GM12878 (cell line): ENCODE measurements around the gene CLCNKB.

Source experiments
- BMI1 ChIP-seq: fragments of 450-650 bp; IDR thresholded peaks from 2 replicates; pipeline ENCODE4 v1.6.1; 2016; ENCODE audit warnings: mild to moderate bottlenecking, moderate library complexity, borderline replicate concordance
- HDAC2 ChIP-seq: fragments of 200-600 bp; sonication (generic); IDR thresholded peaks from 2 replicates; pipeline ENCODE4 v1.6.1; 2017
- JUNB ChIP-seq: IDR thresholded peaks from 2 replicates; pipeline ENCODE4 v1.6.1; 2016; ENCODE audit warnings: antibody characterized with exemption, mild to moderate bottlenecking
- JUND ChIP-seq: IDR thresholded peaks from 2 replicates; pipeline ENCODE4 v1.6.1; 2012; ENCODE audit warnings: low read depth, mild to moderate bottlenecking, low read length, improper control_type of control experiment, moderate library complexity
- NFIC ChIP-seq: IDR thresholded peaks from 2 replicates; pipeline ENCODE4 v1.6.1; 2012; ENCODE audit warnings: low read depth, mild to moderate bottlenecking, inconsistent platforms, low read length, moderate library complexity
- NFYA ChIP-seq: IDR thresholded peaks from 2 replicates; pipeline ENCODE4 v1.6.1; 2011; ENCODE audit warnings: low read depth, mild to moderate bottlenecking, low read length, improper control_type of control experiment, borderline replicate concordance
- RAD21 ChIP-seq: IDR thresholded peaks from 2 replicates; pipeline ENCODE4 v1.6.1; 2011; ENCODE audit warnings: mild to moderate bottlenecking, low read depth, low read length, moderate library complexity; ENCODE audit not compliant: insufficient read depth
- TF ChIP-seq, protein P1 (sequence below): IDR thresholded peaks from 2 replicates; pipeline ENCODE4 v1.6.1; 2012; ENCODE audit warnings: mild to moderate bottlenecking, low read depth, low read length
- TF ChIP-seq, protein P2 (sequence below), 3 experiments: IDR thresholded peaks in 2 of 3; conservative IDR thresholded peaks in 1 of 3; 2 replicates each; pipeline ENCODE4 v1.5.1; 2011; ENCODE audit warnings: low read depth in 3 of 3, low read length in 3 of 3, mild to moderate bottlenecking in 3 of 3, control low read depth in 2 of 3, moderate library complexity in 2 of 3, inconsistent platforms in 1 of 3, mixed read lengths in 1 of 3; ENCODE audit not compliant: control insufficient read depth in 2 of 3, insufficient read depth in 1 of 3; ENCODE audit errors: extremely low read depth in 1 of 3

DNA sequence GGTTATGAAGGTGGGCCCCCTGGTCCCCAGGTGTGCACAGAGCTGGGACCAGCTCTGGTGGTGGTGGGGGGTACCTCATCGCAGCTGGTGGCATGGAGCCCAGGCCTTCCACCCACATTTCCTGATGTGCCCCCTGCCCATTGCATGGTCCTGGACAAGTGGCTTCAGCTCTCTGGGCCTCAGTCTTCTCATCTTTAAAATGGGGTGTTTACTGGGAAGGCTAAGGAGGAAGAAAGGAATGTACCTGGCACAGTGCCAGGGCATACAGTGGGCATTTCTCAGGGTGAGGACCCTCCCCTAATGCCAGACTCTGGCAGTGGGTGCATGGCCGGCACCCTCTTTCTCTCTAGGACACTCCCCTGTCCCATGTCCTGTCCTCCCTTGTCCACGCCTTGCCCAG lies 7.5 kb downstream of the CLCNKB start:
- TF ChIP-seq NFIC = no peak
- TF ChIP-seq, protein P1, sequence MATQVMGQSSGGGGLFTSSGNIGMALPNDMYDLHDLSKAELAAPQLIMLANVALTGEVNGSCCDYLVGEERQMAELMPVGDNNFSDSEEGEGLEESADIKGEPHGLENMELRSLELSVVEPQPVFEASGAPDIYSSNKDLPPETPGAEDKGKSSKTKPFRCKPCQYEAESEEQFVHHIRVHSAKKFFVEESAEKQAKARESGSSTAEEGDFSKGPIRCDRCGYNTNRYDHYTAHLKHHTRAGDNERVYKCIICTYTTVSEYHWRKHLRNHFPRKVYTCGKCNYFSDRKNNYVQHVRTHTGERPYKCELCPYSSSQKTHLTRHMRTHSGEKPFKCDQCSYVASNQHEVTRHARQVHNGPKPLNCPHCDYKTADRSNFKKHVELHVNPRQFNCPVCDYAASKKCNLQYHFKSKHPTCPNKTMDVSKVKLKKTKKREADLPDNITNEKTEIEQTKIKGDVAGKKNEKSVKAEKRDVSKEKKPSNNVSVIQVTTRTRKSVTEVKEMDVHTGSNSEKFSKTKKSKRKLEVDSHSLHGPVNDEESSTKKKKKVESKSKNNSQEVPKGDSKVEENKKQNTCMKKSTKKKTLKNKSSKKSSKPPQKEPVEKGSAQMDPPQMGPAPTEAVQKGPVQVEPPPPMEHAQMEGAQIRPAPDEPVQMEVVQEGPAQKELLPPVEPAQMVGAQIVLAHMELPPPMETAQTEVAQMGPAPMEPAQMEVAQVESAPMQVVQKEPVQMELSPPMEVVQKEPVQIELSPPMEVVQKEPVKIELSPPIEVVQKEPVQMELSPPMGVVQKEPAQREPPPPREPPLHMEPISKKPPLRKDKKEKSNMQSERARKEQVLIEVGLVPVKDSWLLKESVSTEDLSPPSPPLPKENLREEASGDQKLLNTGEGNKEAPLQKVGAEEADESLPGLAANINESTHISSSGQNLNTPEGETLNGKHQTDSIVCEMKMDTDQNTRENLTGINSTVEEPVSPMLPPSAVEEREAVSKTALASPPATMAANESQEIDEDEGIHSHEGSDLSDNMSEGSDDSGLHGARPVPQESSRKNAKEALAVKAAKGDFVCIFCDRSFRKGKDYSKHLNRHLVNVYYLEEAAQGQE = no peak
- TF ChIP-seq, protein P2, sequence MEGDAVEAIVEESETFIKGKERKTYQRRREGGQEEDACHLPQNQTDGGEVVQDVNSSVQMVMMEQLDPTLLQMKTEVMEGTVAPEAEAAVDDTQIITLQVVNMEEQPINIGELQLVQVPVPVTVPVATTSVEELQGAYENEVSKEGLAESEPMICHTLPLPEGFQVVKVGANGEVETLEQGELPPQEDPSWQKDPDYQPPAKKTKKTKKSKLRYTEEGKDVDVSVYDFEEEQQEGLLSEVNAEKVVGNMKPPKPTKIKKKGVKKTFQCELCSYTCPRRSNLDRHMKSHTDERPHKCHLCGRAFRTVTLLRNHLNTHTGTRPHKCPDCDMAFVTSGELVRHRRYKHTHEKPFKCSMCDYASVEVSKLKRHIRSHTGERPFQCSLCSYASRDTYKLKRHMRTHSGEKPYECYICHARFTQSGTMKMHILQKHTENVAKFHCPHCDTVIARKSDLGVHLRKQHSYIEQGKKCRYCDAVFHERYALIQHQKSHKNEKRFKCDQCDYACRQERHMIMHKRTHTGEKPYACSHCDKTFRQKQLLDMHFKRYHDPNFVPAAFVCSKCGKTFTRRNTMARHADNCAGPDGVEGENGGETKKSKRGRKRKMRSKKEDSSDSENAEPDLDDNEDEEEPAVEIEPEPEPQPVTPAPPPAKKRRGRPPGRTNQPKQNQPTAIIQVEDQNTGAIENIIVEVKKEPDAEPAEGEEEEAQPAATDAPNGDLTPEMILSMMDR (IDR thresholded peaks at IDR 0.05 in 2 of 3, conservative IDR thresholded peaks at IDR 0.05 in 1 of 3; ENCODE audit: control insufficient read depth in 2 of 3, extremely low read depth in 1 of 3, insufficient read depth in 1 of 3, low read depth in 3 of 3, low read length in 3 of 3) = no peak
- TF ChIP-seq RAD21 = no peak
- TF ChIP-seq BMI1 = no peak
- no peak for TF ChIP-seq NFYA
- no peak for TF ChIP-seq JUND
- no peak for TF ChIP-seq JUNB
- no peak for TF ChIP-seq HDAC2
